ENCODE data around the gene RPS27. TPM values are rescaled to one million over a fixed set of nuclear protein-coding genes. Genes with fewer than 3 reads are reported as not detected.

RPS27 gene
- total and polyA plus RNA-seq, 10 of the 15 experiments (the other 5 are each of a cell fraction or from before 2014, with no cell fraction given): 2,708 to 14,234 (median 8,874) TPM

DNA sequence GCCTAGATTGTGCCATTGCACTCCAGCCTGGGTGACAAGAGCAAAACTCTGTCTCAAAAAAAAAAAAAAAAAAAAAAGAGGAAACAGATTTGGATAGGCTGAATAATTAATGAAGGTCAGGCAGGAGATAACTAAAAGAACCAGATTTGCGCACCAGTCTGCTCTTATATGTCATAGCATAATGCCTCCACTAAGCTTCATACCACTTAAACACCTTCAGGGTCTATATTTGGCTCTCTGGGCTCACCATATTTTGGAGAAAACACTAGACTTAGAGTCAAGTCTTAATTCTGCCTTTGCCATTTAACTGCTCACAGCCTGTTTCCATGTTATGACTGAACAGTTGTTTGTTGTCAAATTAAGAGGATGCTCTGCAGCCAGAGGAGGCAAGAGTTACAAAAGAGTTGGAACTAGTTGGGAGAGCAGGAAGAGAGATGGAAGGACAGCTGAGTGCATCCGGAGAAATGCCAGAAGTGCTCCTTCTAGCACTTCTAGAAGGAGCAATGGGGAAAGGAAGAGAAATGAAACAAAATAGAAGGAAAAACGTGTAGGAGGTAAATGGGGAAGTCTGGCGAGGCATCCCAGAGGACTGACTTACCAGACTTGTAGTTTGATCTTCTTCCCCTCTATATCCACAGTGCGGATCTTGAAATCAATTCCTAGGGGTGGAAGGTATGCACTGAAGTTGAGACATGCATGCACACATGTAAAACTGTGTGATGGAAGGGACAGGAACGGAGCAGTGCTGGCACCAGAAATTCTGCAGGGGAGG, 6.3 kb upstream of the RPS27 start (continued):
- TF ChIP-seq, protein P1, sequence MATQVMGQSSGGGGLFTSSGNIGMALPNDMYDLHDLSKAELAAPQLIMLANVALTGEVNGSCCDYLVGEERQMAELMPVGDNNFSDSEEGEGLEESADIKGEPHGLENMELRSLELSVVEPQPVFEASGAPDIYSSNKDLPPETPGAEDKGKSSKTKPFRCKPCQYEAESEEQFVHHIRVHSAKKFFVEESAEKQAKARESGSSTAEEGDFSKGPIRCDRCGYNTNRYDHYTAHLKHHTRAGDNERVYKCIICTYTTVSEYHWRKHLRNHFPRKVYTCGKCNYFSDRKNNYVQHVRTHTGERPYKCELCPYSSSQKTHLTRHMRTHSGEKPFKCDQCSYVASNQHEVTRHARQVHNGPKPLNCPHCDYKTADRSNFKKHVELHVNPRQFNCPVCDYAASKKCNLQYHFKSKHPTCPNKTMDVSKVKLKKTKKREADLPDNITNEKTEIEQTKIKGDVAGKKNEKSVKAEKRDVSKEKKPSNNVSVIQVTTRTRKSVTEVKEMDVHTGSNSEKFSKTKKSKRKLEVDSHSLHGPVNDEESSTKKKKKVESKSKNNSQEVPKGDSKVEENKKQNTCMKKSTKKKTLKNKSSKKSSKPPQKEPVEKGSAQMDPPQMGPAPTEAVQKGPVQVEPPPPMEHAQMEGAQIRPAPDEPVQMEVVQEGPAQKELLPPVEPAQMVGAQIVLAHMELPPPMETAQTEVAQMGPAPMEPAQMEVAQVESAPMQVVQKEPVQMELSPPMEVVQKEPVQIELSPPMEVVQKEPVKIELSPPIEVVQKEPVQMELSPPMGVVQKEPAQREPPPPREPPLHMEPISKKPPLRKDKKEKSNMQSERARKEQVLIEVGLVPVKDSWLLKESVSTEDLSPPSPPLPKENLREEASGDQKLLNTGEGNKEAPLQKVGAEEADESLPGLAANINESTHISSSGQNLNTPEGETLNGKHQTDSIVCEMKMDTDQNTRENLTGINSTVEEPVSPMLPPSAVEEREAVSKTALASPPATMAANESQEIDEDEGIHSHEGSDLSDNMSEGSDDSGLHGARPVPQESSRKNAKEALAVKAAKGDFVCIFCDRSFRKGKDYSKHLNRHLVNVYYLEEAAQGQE (IDR thresholded peaks at IDR 0.05; ENCODE audit: low read depth, low read length): no peak
- TF ChIP-seq, protein P2, sequence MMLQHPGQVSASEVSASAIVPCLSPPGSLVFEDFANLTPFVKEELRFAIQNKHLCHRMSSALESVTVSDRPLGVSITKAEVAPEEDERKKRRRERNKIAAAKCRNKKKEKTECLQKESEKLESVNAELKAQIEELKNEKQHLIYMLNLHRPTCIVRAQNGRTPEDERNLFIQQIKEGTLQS (IDR thresholded peaks at IDR 0.05; ENCODE audit: borderline replicate concordance, extremely low read depth, low read depth, low read length): no peak
- no peak for TF ChIP-seq KDM1A (IDR thresholded peaks at IDR 0.05; ENCODE audit: borderline replicate concordance)
- TF ChIP-seq BRCA1 (IDR thresholded peaks at IDR 0.05; ENCODE audit: low read depth, low read length): no peak
- TF ChIP-seq, protein P3, sequence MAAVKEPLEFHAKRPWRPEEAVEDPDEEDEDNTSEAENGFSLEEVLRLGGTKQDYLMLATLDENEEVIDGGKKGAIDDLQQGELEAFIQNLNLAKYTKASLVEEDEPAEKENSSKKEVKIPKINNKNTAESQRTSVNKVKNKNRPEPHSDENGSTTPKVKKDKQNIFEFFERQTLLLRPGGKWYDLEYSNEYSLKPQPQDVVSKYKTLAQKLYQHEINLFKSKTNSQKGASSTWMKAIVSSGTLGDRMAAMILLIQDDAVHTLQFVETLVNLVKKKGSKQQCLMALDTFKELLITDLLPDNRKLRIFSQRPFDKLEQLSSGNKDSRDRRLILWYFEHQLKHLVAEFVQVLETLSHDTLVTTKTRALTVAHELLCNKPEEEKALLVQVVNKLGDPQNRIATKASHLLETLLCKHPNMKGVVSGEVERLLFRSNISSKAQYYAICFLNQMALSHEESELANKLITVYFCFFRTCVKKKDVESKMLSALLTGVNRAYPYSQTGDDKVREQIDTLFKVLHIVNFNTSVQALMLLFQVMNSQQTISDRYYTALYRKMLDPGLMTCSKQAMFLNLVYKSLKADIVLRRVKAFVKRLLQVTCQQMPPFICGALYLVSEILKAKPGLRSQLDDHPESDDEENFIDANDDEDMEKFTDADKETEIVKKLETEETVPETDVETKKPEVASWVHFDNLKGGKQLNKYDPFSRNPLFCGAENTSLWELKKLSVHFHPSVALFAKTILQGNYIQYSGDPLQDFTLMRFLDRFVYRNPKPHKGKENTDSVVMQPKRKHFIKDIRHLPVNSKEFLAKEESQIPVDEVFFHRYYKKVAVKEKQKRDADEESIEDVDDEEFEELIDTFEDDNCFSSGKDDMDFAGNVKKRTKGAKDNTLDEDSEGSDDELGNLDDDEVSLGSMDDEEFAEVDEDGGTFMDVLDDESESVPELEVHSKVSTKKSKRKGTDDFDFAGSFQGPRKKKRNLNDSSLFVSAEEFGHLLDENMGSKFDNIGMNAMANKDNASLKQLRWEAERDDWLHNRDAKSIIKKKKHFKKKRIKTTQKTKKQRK (IDR thresholded peaks at IDR 0.05; ENCODE audit: low read depth, low read length): no peak
- no peak for TF ChIP-seq SUZ12 (IDR thresholded peaks at IDR 0.05; ENCODE audit: unreplicated experiment)
